Stimulated activated CD8-positive, alpha-beta memory T cell treated with anti-CD3 and anti-CD28 coated beads, Interleukin-4, amount 100 ng/mL, for 1 hour (primary cell): ENCODE data around the gene TNS1.

Experiments
- DNase-seq, 2 donors: peaks; one replicate each; pipeline ENCODE4 v3.0.0-alpha.2; 2020; ENCODE audit warnings: low read depth in 2 of 2, low spot score in 1 of 2

Gene TNS1

GRCh38 chr2:217914878-217915277 is 87.9 kb downstream of the TNS1 start:
- no peak for DNase-seq

DNA sequence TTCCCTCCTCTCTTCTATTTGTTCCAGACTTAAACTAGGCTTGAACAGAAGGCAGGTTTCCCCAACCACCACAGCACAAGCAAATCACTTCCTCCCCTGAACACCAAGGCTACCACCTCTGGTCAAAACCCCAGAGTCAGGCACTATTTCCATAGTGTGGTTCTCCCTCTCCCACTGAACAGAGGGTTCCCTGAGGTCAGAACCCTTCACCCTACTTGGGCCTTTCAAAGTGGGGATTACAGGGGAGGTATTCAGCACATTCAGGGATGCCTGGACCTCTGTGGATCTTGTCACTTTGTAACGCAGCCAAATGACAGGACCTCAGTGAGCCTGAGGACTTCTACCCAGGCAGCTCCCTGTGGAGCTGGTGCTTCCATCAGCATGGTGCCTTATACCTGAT is 88.7 kb downstream of the TNS1 start:
- no peak for DNase-seq

DNA sequence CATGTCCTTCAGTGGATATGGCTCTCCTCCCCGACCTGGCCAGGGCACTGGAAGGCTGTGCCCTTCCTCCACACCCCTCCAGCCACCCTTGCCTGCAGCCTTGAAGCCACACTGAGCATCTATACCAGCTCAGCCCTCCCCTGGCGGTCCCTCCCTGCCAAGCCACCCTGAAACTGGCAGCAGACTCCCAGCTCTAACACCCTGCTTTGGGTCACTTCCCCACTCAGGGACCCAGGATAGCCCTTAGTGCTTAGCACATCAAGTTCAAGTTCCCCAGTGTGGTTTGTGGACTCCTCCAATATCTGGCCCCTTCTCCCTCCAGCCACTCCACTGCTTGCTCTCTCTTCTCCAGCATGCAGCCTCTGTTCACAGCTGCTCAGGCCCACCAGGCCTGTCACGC is 89.4 kb downstream of the TNS1 start:
- DNase-seq, result no peak

GRCh38 chr2:217912098-217913024 is 90.4 kb downstream of the TNS1 start:
- DNase-seq, result no peak

GRCh38 chr2:217911283-217912097 is 91.3 kb downstream of the TNS1 start:
- DNase-seq, result no peak

DNA sequence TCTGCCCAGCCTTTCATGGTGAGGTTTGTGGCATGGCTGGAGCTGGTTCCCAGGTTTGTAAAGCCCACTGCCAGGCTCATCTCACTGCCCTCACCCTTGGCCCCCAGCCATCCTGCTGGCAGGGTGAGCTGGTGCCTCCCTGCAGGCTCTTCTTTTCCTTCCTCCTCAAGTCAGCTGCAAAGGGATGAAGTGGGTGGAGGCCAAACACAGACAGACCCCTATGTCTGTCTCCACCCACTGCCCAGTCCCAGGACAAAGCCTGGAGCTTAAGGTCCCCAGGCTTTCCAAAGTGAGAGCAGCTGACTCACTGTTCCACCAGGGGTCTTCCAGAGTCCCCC is 92.0 kb downstream of the TNS1 start:
- DNase-seq, result no peak

DNA sequence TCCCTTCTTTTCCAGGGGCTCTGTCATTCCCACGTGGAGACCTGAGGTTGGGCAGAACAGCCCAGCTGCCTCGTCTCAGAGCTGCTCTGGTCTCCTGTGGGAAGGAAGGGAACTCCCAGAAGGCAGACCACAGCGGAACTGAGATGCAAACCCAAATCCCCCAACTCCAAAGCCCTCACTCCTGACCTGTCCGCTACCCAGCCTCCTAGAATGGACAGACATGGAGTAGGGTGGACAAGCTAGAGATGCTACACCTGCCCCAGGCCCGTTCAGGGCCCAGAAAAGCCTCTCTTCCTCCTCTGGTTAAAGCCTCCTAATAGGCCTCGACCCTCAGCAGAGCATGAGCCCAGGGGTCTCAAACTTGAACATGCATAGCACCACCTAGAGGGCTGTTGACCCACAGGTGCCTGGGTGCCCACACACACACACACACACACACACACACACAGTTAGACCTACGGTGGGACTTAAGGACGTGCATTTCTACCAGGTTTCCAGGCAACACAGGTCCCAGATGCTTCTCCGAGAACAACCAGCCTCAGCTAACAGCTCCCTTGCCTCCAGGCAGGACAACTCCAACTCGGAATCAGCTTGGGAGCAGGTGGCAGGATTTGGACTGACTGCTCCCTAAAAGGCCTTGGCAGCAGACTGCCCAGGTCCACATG is 93.5 kb downstream of the TNS1 start:
- DNase-seq, result no peak

- no peak for DNase-seq
Observed at GRCh38 chr2:217908544-217908943, 94.3 kb downstream of the TNS1 start.

- DNase-seq, result no peak
Observed at GRCh38 chr2:217907266-217907665, 95.5 kb downstream of the TNS1 start.

GRCh38 chr2:217906798-217907197 is 96.0 kb downstream of the TNS1 start:
- no peak for DNase-seq

- no peak for DNase-seq
Observed at GRCh38 chr2:217905896-217906295, 96.9 kb downstream of the TNS1 start.

DNA sequence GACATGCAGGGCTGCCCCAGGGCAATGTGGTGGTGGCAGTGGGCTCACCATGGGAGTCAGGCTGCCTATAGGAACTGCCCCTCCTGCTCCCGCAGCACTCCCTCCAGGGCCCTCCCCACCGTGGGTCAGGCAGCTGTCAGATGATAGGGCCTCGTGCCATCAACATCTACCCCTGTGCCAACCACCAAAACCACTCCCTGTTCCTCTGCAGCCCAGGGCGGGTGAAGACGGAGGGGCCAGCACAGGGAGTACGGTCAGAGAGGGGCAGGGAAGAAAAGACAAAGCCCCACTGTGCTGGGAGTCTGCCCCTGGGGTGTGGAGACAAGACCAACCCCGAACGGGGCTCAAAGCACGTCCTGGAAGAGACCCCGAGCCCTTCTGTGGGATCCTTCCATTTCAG is 97.4 kb downstream of the TNS1 start:
- no peak for DNase-seq

- DNase-seq, result no peak
Observed at GRCh38 chr2:217904614-217904965, 98.2 kb downstream of the TNS1 start.

GRCh38 chr2:217903859-217904613 is 98.8 kb downstream of the TNS1 start:
- no peak for DNase-seq

DNA sequence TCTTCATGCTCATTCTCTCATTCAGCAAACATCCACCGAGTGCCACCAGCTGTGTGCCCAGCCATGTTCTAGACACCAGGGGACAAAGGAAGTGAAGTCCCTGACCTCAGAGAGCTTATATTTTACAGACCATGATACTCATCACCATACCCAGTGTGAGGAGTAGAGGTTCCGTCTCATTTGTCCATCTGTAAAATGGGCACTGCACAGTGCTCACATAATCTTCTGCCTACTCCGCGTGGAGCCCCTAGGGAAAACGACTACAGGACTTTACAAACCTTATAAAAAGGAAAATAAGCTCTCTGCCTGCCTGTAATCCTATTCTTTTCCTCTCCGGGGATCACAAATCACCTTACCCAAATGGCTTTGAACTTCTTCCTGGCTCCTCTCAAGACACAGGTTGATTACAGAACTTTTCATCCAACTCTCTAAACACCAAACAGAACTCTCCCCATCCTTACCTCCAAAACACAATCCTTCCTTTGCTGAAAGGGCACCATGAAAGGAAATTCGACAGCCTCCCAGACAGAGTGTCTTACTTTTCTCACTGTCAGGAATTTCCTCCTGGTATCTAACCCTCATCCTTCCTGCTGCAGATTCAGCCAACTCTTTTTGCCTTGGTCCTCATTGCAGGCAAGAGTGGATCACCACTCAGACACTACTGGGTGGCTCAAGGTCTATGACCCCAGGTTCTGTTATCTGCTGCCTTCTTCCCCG is 99.5 kb downstream of the TNS1 start:
- no peak for DNase-seq

GRCh38 chr2:217902379-217903141 is 100.2 kb downstream of the TNS1 start:
- DNase-seq, result no peak

DNA sequence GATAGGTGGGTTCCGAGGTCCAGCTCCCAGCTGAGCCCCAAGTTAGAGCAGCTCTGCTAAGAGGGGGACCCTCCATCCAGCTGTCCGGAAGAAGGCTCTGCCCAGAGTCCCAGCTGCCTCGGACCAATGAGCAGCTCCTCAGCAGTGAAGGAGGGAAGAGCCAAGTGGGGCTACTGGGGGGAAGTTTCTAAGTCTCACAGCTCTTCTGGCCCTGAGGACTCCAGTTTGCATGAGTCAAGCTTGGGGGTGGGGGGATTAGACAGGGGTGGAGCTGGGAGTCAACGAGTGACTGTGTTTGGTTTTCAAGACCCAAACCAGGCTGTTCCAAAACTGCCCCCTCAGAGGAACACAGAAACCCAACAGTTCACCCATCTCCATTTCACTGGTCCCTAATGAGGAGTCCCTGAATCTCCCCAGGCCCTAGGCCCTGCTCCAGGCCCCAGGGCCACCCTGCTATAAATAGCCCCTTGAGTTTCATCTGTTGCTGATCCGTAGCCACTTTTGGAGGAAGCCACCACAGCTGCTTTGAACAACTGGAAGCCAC is 100.9 kb downstream of the TNS1 start:
- DNase-seq, result no peak

- DNase-seq, result no peak
Observed at GRCh38 chr2:217901400-217901799, 101.4 kb downstream of the TNS1 start.

- DNase-seq, result no peak
Observed at GRCh38 chr2:217900780-217901360, 101.9 kb downstream of the TNS1 start.
